Measurements from ENCODE around the gene CDC14A.

GRCh38 chr1:100565937-100566699 lies 213.8 kb downstream of the CDC14A start:
- TF ChIP-seq CTCF (IDR thresholded peaks at IDR 0.05) (peak in 1 of 12 donors; percentile 12), POLR2A (IDR thresholded peaks at IDR 0.05) (no peak)

Data from heart left ventricle (tissue), 13 donors.